ENCODE data around the gene HCAR3.
"Not testable (repeated sequence)": the region's sequence is repeated elsewhere in the genome, so short reads cannot be mapped to it uniquely, and the experiment has no call there.

- TF ChIP-seq REST (IDR thresholded peaks at IDR 0.05; ENCODE audit: borderline replicate concordance); POLR2AphosphoS5 (IDR thresholded peaks at IDR 0.05); CTCF (IDR thresholded peaks at IDR 0.05; ENCODE audit: poor library complexity, severe bottlenecking): not testable (repeated sequence)
Observed at GRCh38 chr12:122700038-122700710, 16.4 kb downstream of the HCAR3 start.
